GM03348 (cell line): ENCODE data around the gene GTPBP2.
"Not testable (repeated sequence)": the region's sequence is repeated elsewhere in the genome, so short reads cannot be mapped to it uniquely, and the experiment has no call there.

Experiments used
- DNase-seq: peaks from one replicate; pipeline ENCODE4 v3.0.0; 2012; ENCODE audit warnings: low spot score

GTPBP2 gene, protein sequence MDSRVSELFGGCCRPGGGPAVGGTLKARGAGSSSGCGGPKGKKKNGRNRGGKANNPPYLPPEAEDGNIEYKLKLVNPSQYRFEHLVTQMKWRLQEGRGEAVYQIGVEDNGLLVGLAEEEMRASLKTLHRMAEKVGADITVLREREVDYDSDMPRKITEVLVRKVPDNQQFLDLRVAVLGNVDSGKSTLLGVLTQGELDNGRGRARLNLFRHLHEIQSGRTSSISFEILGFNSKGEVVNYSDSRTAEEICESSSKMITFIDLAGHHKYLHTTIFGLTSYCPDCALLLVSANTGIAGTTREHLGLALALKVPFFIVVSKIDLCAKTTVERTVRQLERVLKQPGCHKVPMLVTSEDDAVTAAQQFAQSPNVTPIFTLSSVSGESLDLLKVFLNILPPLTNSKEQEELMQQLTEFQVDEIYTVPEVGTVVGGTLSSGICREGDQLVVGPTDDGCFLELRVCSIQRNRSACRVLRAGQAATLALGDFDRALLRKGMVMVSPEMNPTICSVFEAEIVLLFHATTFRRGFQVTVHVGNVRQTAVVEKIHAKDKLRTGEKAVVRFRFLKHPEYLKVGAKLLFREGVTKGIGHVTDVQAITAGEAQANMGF

DNA sequence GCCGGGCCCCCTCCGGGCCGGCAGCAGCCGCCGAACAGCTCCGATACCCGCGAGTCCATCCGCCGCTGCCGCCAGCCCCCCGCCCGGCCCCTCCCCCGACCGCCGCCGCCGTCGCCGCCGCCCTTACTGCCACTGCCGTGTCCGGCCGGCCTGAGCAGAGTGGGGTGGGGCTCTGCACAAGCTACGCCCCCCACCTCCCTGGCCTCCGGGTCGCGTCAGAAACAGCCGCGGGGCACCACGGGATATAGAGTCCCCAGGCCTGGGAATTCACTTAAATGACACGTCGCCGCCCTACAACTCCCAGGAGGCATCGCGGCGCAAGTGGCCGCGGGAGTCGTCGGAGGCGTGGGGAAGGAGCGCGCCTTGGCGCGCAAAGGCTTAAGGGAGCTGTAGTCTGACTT, at the start of gene GTPBP2:
GTPBP2 (minus strand) TSS at position 161 of the 401 bp plus-strand sequence; CDS start at position 59, 102 bp downstream.
- DNase-seq: peak; percentile 97

DNA sequence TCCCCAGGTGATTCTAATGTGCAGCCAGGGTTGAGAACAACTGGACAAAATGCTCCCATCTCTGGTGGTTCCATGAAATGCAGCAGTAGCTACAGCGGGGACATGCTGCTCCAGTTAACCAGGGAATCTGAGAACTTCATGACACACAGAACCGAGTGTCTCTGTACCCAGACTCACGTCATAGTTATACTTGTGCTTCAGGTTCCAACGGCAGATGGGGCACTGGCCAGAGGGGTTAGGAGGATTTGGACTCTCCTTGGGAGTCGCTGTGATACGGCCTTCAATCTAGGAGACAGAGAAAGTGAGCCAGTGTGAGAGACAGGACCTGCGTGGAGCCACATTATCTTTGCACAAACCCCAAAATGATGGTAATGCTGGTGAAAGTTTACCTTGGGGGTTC, 49.3 kb upstream of the GTPBP2 start:
- DNase-seq: no peak

DNA sequence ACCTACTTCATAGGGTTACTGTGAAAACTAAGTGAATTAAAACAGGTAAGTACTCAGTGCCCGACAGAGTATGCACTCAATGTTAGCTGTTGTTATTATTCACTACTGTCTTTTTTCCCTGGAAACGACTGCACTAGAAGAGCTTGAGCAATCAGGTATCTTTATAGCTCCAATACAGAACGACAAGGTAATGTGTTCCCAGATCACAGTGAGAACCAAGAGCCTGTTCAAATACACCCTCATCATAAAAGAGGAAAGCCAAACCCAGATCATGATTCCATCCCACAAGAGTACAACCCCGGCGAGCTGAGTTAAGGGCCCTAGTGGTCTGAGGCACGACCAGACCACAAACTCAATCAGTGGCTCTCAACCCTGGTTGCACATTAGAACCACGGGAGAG, 48.7 kb upstream of the GTPBP2 start:
- DNase-seq: no peak

DNA sequence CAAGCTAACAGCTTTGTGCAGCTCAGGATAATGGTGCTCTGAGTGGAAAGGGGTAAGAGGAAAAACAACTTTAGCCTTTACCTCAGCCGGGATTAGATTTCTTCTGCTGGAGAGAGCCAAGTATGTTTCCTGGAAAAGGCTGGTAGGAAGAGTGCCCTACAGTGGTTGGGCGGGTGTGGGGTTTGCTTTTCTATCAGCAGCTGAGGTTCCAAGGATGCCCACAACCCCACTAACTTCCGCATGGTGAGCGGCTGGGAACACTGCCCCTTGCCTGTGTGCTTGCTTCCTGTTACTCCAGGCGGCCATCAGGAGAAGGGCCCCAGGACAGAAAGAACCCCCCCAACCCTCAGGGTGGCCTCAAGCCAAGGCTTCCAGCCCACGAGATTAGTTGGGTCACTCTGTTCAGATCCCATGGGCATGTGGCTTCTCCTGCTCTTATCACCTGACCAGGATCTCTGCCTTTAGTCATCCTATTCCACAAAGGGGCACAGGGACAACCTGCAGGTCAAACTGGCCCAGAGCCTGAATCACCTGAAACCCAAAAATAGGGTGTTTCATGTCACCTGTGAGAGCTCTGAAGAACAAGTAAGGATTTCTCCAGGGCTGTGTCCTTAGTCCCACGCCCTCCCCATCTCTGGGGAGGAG, 48.0 kb upstream of the GTPBP2 start:
- no peak for DNase-seq

DNA sequence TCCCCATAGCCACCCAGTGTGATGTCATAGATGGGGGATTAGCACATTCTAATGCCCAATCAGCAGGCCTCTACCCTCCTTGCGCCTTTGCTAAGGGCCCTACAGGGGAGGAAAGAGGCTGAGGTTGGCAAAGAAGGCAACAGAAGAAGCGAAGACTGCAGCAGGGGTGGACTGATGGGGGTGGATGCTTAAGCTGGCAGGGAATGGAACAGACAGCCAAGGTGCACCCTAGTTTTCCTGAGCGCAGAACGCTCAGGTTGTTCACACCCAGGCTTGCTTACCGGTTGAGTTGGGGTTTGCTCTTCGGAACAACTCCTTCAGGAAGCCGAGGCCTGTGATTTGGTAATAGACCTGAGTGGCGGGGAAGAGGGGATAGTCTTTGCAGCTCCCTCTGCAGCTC, 45.9 kb upstream of the GTPBP2 start:
- no peak for DNase-seq

DNA sequence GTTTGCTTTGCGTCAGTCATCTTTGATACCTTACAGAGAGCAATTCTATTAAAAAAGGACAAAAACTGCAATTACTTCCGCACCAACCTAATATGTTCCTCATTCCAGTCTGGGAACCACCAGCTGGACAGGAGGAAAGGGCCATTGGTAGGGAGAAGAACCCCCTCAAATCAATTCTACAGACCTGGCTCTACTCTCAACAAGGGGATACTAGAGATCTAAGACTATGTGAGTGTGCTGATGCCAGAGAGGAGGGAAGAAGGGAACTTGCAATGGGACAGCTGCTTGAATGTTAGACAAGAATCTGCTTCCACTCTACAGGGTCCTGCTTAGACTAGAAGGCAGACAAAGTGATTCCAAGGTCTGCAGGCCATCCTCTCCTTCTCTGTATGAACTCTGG, 45.2 kb upstream of the GTPBP2 start:
- no peak for DNase-seq

DNA sequence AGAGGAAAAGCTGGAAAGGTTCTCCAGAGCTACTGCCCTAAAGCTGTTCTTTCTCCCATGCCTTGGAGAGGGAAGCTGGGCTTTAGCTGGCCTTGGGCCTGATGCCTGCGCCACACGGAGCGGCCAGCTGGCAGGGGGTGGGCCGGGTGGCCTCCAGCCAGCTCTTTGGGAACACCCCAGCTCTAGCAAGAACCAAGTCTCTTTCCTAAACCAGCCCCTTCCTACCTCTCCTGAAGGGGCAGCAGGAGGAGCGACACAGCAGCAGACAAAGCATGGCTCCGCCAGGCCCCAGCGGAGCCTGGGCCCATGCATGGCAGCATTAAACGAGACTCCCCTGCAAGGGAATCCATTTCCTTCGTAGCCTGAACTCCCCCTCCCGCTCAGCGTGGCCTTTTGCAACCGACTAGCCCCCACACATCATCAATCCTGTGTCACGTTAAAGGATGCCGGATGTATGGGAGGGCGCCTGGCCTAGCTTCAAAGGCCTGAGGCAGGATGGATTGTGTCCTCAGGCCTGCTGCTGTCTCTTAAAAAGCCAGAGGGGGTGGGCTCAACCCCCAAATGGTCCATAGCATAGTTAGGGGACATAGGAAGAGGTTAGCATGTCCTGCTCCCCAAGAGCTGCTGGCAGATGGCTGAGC, 44.5 kb upstream of the GTPBP2 start:
- DNase-seq: no peak

DNA sequence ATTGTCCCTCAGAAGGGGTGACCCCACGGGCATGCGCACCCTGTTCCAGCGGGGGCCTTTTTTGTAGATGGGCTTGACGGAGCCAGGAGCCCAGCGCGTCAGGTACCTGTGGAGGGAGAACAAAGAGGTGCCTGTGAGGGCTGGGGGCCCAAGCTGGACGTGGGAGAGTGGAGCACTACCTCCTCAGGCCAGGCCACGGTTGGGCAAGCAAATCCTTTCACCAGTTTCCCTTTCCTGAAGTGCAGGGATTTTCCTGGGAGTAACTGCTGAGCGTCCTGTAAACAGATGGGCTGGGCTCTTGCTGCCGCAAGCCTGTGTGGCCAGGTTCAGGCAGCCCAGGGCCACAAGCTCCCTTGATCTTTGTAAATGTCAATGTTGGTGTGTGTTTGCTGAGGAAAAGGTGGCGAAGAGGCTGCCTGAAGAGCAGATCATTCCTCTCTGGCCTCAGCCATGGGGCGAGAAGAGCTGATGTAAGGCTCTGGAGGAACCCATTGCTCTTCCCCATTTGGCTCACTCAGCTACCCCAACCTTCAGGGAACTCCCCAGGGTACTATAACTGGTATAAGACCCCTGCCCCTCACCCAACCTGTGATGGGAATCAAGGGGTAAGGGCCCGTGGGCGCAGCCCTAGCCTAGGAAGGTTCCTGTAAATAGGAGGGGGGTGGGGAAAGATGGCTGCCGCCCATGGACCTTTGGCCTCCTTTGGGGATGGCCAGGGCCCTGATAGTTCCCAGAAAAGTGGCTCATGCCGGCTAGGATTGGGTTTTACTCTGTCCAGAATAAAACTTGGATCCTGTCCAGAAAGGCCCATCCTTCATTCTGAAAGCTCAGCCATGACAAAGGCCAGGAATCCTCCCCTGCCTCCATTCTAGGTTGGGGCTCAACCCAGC, 43.0 kb upstream of the GTPBP2 start:
- DNase-seq: no peak

DNA sequence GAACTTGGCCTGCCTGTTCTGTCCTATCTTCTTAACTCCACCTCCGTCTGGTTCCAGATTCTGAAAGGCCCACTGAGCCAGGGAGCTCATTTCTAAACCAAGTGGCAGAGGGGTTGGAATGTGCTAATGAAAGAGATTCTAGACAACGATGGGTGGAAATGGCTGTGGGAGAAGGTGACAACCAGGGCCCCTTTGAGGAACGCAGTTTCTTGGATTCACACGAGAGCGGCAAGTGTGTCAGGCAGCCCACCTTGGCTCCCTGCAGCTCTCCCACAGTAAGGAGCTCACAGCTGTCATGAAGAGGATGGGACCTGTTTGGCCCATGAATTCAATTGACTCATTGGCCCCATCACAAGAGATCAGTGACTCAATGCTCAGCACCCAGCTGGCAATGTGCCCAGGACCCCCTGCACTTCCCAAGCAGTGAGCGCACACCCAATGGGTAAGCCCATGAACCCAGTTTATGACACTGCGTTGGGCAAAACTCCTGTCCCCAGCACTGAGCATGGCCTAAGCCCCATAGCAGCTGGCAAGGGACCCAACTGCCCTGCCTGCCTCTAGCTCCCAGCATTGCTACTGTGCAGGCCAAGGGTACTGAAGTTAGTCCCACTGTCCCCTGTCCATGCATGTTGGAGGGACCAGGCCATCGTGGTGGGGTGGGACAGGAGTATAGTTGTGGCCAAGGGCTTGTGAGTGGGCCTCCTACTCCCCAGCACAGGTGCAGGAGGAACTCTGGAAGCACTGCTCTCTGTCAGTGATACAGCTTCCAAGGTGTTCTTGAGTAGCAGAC, 42.1 kb upstream of the GTPBP2 start:
- DNase-seq: no peak

DNA sequence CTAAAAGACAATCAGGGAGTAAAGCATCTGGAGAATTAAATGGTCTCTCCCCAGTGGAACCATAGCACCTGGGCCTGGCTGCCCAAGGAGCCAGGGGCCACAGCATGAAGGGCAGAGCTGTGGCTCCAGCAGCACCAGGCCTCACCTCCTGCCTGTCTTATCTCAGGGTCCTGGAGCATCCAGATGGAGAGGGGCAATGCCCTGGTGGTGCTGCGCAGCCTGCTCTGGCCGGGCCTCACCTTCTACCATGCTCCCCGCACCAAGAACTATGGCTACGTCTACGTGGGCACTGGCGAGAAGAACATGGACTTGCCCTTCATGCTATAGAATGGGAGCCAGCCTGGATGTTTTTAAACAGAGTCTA, 41.5 kb upstream of the GTPBP2 start:
- no peak for DNase-seq

DNA sequence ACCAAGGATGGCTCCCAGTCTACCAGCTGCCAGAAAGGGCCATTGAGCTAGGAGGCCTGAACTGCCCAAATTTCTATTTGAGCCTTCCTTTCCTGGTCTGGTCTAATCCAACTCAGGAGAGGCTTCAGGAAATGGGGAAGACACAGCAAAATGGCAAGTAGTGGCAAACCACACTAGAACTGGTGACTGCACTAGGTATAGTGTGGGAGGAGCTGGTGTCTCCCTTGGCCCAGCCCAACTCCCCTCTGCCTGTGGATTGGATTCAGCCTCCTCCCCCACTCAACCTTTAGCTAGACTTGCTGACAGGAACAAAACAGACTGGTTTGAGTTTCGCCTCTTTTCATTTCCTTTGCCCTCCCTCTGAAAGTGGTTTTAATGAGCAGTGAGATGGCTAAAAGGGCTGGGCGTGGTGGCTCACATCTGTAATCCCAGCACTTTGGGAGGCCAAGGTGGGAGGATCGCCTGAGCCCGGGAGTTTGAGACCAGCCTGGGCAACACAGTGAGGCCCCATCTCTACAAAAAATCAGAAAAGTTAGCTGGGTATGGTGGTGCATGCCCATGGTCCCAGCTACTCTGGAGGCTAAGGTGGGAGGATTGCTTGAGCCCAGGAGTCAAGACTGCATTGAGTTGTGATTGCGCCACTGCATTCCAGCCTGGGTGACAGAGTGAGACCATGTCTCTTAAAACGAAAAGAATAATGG, 41.0 kb upstream of the GTPBP2 start:
- no peak for DNase-seq

DNA sequence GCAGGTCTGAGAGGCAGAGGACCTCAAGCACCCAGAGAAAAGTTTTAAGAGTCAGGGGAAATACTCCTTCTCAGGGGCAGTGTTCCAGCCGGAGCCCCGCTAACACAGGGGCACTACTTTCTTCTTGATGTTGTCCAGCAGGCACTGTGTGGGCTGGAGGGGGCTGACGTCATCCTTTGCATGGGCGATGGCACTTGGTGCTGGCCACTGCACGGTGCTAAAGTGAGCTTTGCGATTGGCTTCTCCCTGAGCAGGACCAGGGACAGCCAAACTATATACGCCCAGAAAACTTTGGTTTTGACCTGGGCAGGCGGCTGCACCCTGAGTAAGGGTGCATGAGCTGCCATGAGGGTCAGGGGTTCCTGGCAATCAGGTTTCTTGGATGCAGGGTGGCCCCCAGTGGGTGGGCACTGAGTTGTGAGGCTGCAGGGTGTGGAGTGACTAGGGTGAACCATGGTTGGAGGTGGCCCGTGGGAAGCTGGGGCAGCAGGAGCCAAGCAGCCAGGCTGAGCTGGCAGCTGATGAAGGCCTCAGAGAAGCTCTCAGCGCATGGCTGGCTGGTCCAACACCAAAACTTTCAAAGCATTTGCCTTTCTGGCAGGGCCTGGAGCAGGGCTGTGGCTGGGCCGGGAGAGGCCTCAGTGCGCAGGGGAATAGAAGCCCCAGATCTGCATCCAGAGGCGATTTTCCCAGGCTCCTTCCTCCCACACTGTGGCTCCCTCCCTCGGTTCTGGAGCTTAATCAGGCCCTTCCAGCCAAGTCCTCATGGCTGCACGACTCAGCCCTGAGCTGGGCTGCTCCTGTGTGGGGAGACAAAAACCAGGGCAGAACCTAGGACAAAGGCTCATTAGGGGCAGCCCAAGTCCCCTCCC, 40.2 kb upstream of the GTPBP2 start:
- DNase-seq: peak; percentile 81

DNA sequence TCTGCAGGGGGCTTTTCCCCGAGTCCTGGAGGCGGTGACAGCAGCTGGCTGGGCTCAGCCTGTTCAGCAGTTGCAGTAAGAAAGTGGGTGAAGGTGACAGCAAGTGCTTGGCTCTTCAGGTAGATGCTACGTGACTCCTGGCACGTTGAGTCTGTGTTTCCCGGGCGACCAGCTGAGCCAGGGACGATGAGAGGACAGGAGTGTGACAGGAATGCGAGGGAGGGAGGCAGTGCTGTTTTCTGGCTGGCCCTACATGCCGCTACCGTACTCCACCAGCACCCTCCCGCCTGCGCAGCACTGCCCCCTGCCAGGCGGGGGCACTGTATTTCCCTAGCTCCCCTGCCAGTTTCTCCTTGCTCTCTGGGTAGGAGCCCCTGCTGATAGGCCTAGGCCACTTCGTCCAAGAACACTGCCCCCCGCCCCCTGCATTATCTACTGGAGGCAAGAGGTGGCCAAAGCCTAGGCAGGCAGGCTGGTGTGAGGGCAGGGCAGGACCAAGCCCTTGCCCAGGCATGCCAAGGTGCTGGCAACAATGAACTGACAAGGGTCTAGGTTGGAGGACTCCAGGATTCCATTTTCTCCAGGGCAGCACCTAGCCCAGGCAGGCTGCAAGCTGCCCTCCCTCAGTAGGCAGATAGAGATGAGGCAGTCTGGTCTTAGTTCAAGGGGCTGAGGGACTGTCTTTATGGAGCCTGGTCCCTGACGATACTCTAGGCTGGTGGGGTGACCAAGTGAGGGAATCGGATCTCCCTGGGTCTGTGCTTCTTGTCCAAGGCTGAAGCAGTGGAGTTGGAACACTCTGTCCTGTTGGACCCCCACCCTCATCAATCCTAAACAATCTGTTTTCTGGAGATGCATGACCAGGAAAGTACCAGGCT, 39.3 kb upstream of the GTPBP2 start:
- peak; percentile 83 for DNase-seq

DNA sequence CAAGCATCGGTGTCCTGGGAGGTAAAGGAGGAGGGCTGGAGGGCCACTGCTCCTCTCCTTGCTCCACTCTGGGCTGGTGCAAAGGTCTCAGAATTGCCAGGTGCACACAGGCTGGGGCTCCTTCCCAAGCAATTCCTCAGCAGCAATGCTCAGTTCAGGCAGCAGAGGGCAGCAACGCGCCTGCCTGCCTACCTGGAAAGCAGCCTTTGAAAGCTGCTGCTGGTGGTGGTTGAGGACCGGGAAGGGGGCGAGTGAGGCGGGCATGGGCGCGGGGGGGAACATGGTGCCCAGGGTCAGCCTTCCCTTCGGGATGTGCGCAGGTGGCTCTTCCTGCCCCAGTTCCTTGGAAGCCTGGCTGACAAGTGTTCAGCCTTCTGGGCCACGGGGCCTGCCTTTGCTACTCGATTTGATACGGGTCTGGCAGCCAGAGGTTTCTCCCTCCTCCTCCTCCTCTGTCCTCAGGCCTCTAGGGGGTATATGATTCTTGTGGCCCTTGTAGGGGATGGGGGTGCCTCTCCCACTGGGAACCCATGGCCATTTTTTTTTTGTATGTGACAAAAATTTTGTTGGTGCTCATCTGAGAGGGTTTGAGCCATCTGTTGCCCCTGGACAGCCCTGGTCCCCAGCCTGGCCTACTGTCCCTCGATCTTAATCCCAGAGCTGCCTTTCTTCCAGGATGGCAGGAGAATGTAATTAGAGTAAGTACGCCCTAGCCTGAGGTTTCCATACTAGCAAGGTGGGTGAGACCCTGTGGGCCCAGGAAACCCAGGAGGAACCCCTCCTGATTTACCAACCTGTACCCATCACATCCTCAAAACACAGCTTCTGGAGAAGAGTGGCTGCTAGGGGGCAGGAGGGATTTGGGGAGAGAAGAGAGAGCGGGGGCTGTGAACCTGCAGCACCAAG, 38.4 kb upstream of the GTPBP2 start:
- DNase-seq: peak; percentile 88

DNA sequence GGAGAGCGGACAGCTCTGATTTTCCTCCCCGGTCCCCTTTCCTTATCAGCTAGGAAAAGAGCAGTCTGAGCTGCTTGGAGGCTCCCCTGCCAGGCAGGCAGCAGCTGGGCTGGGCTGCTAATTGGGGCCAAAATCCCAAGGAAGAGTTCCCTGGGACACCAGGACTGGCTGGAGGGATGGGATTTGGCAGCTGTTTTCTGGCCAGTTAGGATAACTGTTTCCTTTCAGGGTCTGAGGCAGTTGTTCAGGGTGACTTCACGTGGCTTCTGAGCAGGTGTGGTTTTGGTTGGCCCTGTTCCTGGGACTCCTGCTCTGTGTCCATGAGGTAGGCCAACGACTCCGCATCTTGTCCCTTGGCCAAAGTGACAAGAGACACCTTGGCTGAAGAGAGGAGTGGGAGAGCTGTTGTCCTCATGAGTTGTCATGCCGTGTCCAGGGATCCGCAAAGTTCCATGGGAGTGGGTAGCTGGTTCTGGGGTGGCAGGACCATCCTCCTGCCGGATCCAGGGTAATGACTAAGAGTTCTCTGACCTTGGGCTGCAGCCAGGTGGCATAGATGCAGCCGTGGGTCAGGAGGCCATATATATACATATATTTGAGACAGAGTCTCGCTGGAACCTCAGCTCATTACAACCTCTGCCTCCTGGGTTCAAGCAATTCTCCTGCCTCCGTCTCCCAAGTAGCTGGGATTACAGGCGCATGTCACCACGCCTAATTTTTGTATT, 37.3 kb upstream of the GTPBP2 start:
- DNase-seq: no peak

DNA sequence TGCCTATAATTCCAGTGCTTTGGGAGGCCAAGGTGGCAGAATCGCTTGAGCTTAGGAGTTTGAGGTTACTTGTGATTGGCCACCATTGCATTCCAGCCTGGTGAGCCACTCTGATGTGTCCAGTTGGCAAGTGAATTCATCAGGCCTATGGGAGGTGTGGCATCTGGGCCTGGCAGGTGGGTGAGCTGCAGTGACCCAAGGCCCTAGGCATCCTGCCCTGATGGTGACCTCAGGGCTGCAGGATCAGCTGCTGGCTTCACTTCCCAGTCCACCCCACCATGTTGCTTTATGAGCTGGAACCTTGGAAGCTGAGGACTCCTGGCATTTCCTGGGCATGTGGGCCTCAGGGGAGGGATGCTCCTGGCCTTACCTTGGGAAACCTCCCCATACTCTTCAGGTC, 36.3 kb upstream of the GTPBP2 start:
- DNase-seq: peak; percentile 43

DNA sequence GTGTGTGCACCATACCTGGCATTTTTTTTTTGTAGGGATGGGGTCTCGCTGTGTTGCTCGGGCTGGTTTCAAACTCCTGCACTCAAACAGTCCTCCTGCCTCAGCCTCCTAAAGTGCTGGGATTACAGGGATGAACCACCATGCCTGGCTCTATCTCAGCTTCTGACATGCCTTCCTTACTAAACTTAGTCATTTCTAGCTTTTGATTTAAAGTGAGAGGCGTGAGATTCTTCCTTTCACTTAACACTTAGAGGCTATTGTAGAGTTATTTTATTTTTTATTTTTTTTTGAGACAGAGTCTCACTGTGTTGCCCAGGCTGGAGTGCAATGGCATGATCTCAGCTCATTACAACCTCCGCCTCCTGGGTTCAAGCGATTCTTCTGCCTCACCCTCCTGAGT, 33.9 kb upstream of the GTPBP2 start:
- not testable (repeated sequence) for DNase-seq
